ENCODE results near the gene PRKN.

The PRKN gene

GRCh38 chr6:161651949-161652348 is 1075.6 kb downstream of the PRKN start:
- no peak for DNase-seq (ENCODE audit: low read depth)

GRCh38 chr6:161649841-161650240 is 1077.7 kb downstream of the PRKN start:
- DNase-seq (ENCODE audit: low read depth), result no peak

- DNase-seq (ENCODE audit: low read depth), result no peak
Measured at GRCh38 chr6:161649068-161649467, 1078.5 kb downstream of the PRKN start.

DNA sequence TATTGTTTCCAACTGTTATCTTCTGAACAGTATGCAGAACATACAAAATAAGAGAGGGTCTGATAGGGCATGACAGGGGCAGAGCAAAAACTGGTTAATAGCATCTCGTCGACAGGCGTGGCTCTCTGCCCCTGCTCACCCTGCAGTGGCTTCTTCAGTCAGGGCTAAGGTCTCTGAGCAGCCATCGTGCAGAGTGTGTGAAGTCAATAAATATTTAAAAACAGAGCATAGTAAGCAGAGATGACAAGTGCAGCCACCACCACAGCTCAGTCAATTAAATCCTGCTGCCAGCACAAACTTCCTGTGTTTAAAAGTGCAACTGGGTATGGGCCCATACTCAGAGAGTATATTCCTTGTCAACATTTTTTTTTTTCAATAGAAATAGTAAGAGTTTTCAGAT is 1080.3 kb downstream of the PRKN start:
- DNase-seq (ENCODE audit: low read depth), result no peak

DNA sequence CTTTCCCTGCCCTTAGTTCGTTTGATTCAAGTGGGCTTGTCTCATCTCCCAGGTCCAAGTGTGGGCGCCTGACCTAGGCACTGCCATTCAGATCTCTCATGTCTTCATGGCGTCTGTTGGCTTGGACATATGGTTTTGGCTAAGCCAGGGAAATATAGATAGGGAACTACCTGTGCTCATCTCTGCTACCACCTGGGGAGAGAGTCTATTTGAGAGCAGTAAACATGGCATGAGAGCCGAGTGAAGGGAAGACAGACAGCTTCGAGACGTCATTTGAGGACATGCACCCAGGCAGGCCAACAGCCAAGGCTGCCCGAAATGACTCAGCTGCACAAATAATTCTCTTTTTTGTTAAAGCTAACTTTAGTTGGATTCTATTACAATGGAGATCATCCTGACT is 1083.0 kb downstream of the PRKN start:
- no peak for DNase-seq (ENCODE audit: low read depth)

GRCh38 chr6:161641175-161641574 is 1086.4 kb downstream of the PRKN start:
- DNase-seq (ENCODE audit: low read depth), result no peak

GRCh38 chr6:161639772-161640171 is 1087.8 kb downstream of the PRKN start:
- no peak for DNase-seq (ENCODE audit: low read depth)

- no peak for DNase-seq (ENCODE audit: low read depth)
Measured at GRCh38 chr6:161637658-161638057, 1089.9 kb downstream of the PRKN start.

GRCh38 chr6:161636882-161637430 is 1090.6 kb downstream of the PRKN start:
- DNase-seq (ENCODE audit: low read depth), result no peak

DNA sequence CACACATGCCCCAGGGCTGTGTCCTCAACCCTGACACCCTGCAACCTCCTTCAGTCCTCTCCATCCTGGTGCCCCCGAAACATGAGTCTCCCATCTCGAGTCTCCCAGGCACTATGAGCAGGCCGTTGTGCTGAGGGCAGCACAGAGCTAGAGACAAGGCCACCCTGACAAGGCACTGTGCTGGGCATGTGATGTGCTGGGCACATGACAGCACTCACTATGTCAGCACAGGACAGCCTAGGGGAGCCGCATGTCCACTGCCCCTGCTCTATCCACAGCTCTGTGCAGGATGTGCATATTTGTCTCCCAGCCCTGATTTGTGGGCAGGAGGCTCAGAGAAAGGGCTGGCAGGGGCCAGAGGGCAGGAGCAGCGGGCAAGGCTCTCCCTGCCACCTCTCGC is 1091.6 kb downstream of the PRKN start:
- DNase-seq (ENCODE audit: low read depth), result no peak

DNA sequence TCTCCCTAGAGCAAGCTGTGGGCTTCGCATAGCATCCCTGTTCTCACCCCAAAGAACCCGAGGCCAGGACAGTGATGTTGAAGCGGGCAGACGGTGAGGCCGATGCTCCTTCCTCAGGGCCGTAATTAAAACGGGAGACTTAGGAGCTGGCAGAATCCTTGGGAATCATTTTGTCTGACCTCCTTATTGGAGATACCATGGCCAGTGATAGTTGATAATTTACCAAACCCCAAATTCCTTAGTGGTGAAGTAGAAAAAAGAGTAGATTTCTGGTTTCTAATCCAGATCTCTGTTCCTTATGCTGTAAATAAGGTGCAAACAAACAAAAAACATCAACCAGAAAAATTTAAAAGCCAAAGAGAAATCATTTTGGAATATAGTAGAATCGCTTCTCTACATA is 1092.7 kb downstream of the PRKN start:
- DNase-seq (ENCODE audit: low read depth), result no peak

DNA sequence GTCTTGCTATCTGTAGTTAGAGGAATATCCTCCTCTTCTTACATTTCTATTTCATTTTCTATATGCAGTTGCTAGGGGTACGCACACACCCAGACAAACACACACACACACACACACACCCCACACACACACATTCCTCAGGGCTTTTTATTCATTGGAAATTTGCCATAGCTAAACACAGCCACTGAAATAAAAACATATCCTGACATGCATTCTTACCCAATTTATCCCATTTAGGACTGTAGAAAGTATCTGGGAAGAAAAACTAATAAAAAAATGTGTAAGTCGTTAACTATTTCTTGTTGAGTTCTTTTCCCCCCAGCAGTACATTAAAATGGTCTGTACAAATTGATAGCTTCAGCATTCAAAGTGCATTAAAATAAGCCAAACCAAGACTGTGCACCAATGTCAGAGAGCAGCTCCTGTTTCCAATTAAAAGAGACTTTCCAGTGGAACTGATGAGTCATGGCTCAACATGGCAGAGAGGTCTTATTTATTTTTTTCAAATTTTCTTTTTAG is 1095.8 kb downstream of the PRKN start:
- no peak for DNase-seq (ENCODE audit: low read depth)

DNA sequence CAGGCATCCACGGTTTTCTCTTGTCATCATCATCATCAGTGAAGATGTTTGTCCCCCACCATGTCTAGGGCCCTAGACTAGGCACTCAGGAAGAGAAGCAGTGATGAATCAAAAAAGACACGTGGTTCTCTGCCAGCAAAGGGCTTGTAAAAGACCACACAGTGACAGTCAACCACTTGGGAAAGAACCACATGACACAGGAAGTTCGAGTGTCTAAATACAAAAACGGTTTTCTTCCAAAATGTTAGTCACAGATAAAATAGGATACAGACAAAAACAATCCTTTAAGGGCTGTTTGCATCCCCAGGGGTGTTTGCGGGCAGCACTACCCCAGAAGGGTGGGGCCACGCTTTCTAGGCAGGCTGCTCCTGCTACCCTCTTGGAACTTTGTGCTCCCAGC is 1096.9 kb downstream of the PRKN start:
- no peak for DNase-seq (ENCODE audit: low read depth)

- DNase-seq (ENCODE audit: low read depth), result no peak
Measured at GRCh38 chr6:161626132-161626676, 1101.4 kb downstream of the PRKN start.

DNA sequence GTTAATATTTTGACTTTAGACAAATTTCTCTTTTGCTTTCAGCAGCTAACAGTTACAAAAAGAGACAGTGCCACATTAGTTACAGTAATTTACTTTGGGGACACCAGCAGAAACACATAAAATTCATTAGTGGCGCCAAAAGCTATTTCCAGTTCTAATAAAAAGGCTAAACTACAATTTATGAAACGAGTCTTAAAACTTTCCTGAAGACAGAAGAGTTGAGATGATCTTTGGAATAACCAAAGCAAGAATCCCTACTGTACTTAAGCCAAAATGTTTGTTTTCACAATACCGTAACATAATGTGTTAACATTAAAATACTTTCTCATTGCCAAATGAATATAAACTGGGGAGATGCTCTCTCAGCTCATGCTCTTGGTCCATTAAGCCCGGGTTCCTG is 1103.5 kb downstream of the PRKN start:
- DNase-seq (ENCODE audit: low read depth), result no peak

DNA sequence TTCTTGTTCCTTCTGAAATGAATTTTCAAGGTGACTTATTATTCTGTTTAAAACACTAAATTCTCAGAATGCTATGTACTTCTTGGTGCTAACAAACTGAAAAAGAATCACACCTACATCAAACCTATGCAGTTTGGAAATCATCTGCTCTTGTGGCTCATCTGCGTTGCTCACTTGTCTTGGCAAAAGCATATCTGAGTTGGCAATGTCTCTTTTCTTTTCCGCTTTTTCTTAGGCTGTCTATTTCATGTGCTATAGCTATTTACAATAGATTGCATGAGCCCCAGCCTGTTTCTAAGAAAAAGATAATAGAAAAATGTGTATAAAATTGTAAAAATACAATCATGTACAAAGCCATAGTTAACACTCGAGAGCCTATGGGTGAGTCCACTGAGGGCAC is 1104.8 kb downstream of the PRKN start:
- DNase-seq (ENCODE audit: low read depth), result no peak

DNA sequence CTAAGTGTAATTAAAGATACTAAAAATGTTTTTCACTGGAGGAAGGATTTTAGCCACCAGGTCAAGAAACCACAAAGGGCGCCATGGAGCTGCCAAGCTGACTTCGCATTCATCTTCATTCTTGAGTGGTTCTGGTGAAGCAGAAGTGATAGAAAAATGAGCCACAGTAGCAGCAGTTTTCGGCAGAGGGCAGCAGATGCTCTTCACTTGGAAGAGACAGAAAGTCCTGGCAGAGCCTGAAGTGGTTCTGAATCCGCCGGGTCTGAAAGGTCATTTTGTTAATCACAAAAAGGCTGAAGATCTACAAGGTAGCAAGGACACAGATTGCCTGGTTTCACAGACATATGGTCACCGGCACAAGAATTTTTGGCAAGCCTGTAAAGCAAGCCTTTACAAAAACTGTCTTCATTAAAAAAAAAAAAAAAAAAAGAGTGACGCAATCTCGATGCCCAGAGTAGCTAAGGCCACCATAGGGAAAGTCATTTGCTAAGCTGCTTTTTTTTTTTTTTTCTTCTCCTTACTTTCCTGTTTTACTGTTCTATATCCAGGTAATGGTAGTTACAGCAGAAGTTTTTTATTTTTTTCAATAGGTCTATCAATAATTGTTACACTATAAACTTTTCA is 1108.6 kb downstream of the PRKN start:
- no peak for DNase-seq (ENCODE audit: low read depth)

GRCh38 chr6:161613711-161614110 is 1113.9 kb downstream of the PRKN start:
- no peak for DNase-seq (ENCODE audit: low read depth)

- DNase-seq (ENCODE audit: low read depth), result no peak
Measured at GRCh38 chr6:161608771-161609170, 1118.8 kb downstream of the PRKN start.

GRCh38 chr6:161607696-161608297 is 1119.8 kb downstream of the PRKN start:
- DNase-seq (ENCODE audit: low read depth), result no peak

DNA sequence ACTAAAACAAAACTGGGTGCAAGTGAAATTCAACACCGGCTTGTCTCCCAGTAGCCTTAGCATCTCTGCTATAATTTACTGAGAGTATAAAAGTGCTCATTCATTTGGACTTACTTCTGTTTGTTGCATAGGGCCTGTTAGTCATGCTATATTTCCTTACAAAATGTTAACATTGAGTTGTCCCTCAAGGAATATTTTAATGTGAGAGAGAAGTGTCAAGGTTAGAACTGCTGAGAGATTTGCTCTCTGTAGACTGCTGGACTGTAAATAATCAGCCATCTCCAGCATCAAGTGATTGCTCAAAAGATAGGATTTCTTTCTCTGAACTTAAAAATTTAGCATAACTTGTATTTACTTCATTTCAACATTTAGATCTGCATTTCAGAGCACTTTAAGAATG is 1125.2 kb downstream of the PRKN start:
- DNase-seq (ENCODE audit: low read depth), result no peak

DNA sequence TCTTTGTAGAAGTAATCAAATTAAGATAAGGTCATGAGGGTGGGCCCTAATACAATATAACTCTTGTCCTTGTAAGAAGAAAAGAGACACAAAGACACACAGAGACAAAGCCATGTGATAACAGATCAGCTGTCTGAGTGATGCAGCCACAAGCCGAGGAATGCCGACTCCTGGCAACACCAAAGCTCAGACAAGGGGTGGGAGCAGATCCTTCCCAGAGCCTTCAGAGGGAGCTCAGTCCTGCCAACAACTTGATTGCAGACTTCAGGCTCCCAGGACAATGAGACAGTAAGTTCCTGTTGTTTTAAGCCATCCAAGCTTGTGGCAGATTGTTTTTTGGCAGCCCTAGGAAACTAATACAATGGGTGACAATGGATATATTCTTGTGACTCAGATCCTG is 1128.7 kb downstream of the PRKN start:
- no peak for DNase-seq (ENCODE audit: low read depth)

GRCh38 chr6:161596807-161597520 is 1130.6 kb downstream of the PRKN start:
- DNase-seq (ENCODE audit: low read depth), result no peak
